Dermis blood vessel endothelial cell (primary cell): ENCODE measurements around the gene ELF3. TPM values are rescaled to one million over a fixed set of nuclear protein-coding genes. Genes with fewer than 3 reads are reported as not detected.
"Not testable (repeated sequence)": the region's sequence is repeated elsewhere in the genome, so short reads cannot be mapped to it uniquely, and the experiment has no call there.

Experiments used
- DNase-seq: peaks from one replicate; pipeline ENCODE4 v3.0.0; 2010
- total RNA-seq: library from RNA; depleted of rRNA; stranded (reverse); fragments of >200 nt; gene quantifications from 2 replicates; pipeline ENCODE4 v1.2.3, GENCODE V29; 2014

ELF3 gene
- total RNA-seq, 1 donor from 2014 or later: 0.68 TPM

GRCh38 chr1:202036595-202037387 is 26.4 kb downstream of the ELF3 start:
- DNase-seq: no peak

DNA sequence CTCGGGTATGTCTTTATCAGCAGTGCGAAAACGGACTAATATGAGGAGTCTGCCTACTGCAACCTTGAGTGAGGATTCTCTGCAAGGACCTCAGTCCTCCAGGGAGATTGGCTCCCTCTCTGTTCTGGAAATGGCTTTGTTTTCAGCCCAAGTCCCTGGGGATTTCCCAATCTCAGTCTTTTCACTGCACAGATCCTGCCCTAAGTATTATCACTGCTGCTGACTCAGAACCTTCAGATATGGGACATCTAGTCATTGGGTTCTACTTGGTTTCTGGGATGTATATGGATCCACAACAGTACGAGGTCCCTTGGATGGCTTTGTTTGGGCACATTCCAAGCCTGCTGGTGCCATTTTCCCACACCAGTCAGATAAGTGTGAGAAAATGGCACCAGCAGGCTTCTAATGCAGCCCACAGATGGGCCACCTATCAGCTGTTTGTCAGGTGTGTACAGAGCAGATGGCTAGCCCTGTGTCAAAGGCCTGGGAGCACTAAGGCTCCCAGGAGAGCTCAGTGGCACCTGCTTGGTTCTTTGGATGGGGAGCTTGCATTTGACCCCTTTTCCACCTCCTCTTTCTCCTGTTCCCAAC is 27.4 kb downstream of the ELF3 start:
- peak; percentile 7 for DNase-seq

- DNase-seq: no peak
Observed at GRCh38 chr1:202038688-202039346, 28.4 kb downstream of the ELF3 start.

GRCh38 chr1:202045705-202046104 is 35.3 kb downstream of the ELF3 start:
- DNase-seq: no peak

GRCh38 chr1:202046227-202046626 is 35.8 kb downstream of the ELF3 start:
- no peak for DNase-seq

- DNase-seq: no peak
Observed at GRCh38 chr1:202046748-202047708, 36.6 kb downstream of the ELF3 start.

GRCh38 chr1:202047977-202048376 is 37.6 kb downstream of the ELF3 start:
- DNase-seq: no peak

- DNase-seq: no peak
Observed at GRCh38 chr1:202049129-202049528, 38.7 kb downstream of the ELF3 start.

DNA sequence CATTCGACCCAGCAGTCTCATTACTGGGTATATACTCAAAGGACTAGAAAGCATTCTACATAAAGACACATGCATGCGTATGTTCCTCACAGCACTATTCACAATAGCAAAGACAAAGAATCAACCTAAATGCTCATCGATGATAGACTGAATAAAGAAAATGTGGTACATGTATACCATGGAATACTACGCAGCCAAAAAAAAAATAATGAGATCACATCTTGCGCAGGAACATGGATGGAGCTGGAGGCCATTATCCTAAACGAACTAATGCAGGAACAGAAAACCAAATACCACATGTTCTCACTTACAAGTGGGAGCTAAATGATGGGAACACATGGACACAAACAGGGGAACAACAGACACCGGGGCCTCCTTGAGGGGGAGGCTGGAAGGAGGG is 43.7 kb downstream of the ELF3 start:
- no peak for DNase-seq

DNA sequence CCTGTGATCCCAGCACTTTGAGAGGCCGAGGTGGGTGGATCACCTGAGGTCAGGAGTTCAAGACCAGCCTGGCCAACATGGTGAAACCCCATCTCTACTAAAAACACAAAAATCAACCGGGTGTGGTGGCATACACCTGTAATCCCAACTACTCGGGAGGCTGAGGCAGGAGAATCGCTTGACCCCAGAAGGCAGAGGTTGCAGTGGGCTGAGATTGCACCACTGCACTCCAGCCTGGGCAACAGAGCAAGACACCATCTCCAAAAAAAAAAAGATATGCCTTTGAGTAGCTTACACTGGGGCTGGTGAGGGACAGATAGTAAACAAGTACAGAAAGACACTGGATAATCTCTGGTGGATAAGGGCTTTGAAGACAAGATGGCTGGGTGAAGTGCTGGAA is 44.3 kb downstream of the ELF3 start:
- not testable (repeated sequence) for DNase-seq

- no peak for DNase-seq
Observed at GRCh38 chr1:202056644-202057334, 46.4 kb downstream of the ELF3 start.

GRCh38 chr1:202057335-202057704 is 46.9 kb downstream of the ELF3 start:
- DNase-seq: not testable (repeated sequence)

GRCh38 chr1:202058001-202058908 is 47.9 kb downstream of the ELF3 start:
- peak; percentile 21 for DNase-seq

DNA sequence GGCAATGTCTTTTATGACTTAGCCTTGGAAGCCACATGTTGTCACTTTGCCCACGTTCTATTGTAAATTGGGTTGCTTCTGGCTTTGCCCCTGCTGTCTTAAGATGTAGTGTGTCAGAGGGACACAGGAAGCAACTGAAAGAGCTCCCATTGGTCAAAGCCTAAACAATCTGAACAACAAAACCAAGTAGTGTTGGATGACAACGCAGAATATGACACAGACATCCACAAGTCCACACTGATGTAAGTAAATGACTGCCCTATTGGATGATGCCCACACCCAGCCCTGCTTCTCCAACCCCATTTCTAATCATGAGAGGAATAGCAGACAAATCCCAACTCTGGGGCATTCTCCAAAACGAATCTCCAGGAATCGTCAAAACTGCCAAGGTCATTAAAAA is 50.7 kb downstream of the ELF3 start:
- no peak for DNase-seq

DNA sequence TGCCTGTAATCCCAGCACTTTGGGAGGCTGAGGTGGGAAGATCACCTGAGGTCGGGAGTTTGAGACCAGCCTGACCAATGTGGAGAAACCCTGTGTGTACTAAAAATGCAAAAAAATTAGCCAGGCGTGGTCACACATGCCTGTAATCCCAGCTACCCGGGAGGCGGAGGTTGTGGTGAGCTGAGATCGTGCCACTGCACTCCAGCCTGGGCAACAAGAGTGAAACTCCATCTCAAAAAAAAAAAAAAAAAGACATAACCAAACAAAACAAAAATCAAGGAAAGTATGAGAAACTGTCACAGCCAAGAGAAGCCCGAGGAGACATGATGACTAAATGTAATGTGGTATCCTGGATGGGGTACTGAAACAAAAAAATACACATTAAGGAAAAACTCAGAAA is 51.4 kb downstream of the ELF3 start:
- not testable (repeated sequence) for DNase-seq

GRCh38 chr1:202062636-202063035 is 52.2 kb downstream of the ELF3 start:
- DNase-seq: not testable (repeated sequence)

- DNase-seq: no peak
Observed at GRCh38 chr1:202063093-202063492, 52.7 kb downstream of the ELF3 start.

DNA sequence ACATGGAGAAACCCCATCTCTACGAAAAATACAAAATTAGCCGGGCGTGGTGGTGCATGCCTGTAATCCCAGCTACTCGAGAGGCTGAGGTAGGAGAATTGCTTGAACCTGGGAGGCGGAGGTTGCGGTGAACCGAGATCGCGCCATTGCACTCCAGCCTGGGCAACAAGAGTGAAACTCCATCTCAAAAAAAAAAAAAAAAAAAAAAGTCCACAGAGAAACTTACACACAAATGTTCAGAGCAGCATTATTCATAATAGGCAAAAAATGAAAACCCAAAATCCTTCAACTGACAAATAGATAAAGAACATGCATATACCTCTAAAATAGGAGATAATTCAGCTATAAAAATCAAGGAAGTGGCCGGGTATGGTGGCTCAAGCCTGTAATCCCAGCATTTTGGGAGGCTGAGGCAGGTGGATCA is 54.5 kb downstream of the ELF3 start:
- not testable (repeated sequence) for DNase-seq
